Left ventricle myocardium inferior (tissue), 1 donor: ENCODE measurements around the gene H6PD. TPM values are rescaled to one million over a fixed set of nuclear protein-coding genes. Genes with fewer than 3 reads are reported as not detected.
A peak's percentile ranks its signal among the peaks of the same experiment; 100 is the strongest.

Experiments used
- DNase-seq: peaks from one replicate; pipeline ENCODE4 v3.0.0-alpha.2; 2020
- H3K27ac ChIP-seq: fragments of 200-600 bp; replicated peaks from 2 replicates; pipeline ENCODE4 v1.8.0; 2021
- H3K27me3 ChIP-seq: fragments of 200-600 bp; 2 replicates; pipeline ENCODE4 v1.8.0; 2021; ENCODE audit warnings: low read depth
- H3K36me3 ChIP-seq: fragments of 200-600 bp; 2 replicates; pipeline ENCODE4 v1.8.0; 2021
- H3K4me1 ChIP-seq: fragments of 200-600 bp; 2 replicates; pipeline ENCODE4 v1.8.0; 2021
- H3K4me3 ChIP-seq: fragments of 200-600 bp; 2 replicates; pipeline ENCODE4 v1.8.0; 2021; ENCODE audit warnings: mild to moderate bottlenecking, moderate library complexity
- H3K9me3 ChIP-seq: fragments of 200-600 bp; replicated peaks from 2 replicates; pipeline ENCODE4 v1.8.0; 2021
- intact Hi-C: fragments of 100-400 bp; cut with micrococcal nuclease; formaldehyde crosslinking; loops from one replicate; pipeline ENCODE4 v1.11.0; 2022
- total RNA-seq: library from RNA; stranded (reverse); fragmentation: NEBNext Ultra II Directional; extraction: Animal tissue kit (Norgen Biotek cat#: 25700); gene quantifications from one replicate; pipeline ENCODE4 v1.2.1, GENCODE V29; 2021
- TF ChIP-seq, protein P1 (sequence below): fragments of 200-600 bp; IDR thresholded peaks from 2 replicates; pipeline ENCODE4 v1.8.0; 2021; ENCODE audit warnings: antibody characterized with exemption, mild to moderate bottlenecking, borderline replicate concordance
- donor health status: DM: no; HTN: yes; CAD: no; lungs with severe emphysema.

Gene H6PD
- total RNA-seq, 1 donor from 2014 or later, result 21.9 TPM

DNA sequence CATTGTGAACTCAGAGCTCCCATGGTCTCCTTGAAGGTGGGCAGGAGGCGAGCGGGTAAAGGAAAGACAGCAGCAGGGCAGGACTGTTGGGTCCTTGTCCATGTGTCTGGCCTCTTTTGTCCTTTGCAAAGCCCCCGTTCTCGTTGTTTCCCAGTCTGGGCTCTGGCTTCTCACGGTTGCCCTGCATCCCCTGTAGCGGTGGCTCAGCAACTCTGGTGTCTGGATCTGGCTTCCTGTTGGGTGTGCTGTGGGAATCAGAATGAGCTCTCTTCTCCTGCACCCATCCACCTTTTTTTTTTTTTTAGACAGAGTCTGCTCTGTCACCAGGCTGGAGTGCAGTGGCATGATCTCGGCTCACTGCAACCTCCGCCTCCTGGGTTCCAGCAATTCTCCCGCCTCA is 11.1 kb downstream of the H6PD start:
- H3K4me3 ChIP-seq, result no peak overlapping the region
- peaks cover 28% of the 10 kb centered on the region for H3K36me3 ChIP-seq
- no peak for DNase-seq
- TF ChIP-seq, protein P1, sequence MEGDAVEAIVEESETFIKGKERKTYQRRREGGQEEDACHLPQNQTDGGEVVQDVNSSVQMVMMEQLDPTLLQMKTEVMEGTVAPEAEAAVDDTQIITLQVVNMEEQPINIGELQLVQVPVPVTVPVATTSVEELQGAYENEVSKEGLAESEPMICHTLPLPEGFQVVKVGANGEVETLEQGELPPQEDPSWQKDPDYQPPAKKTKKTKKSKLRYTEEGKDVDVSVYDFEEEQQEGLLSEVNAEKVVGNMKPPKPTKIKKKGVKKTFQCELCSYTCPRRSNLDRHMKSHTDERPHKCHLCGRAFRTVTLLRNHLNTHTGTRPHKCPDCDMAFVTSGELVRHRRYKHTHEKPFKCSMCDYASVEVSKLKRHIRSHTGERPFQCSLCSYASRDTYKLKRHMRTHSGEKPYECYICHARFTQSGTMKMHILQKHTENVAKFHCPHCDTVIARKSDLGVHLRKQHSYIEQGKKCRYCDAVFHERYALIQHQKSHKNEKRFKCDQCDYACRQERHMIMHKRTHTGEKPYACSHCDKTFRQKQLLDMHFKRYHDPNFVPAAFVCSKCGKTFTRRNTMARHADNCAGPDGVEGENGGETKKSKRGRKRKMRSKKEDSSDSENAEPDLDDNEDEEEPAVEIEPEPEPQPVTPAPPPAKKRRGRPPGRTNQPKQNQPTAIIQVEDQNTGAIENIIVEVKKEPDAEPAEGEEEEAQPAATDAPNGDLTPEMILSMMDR, result no peak
- intact Hi-C loops, result no loop called here
- no peaks in the 10 kb centered on the region for H3K27me3 ChIP-seq
- peak overlapping the region; percentile 97 for H3K27ac ChIP-seq
- peaks cover 100% of the 10 kb centered on the region for H3K4me1 ChIP-seq
- H3K9me3 ChIP-seq, result no peaks in the 10 kb centered on the region

DNA sequence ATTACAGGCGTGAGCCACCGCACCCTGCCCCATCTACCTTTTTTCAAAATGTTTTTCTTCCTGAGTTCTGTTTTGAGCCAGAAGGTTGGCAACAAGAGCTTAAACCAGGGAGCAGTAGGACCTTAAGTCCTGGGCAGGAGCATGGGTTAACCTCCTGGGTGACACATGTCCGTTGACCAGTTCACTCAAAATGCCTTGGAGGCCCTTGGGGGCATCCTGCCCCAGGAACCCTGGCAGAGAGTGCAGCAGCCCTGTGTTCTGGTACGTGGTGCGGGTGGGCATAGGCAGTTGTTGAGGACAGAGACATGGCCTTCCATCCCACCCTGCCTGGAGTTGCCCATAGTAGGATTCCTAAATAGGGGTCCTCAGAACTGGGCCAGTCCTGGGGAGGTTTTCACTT is 11.6 kb downstream of the H6PD start:
- intact Hi-C loops, result no loop called here
- Histone ChIP-seq H3K27me3 (no peaks in the 10 kb centered on the region), H3K4me1 (peaks cover 100% of the 10 kb centered on the region), H3K36me3 (peaks cover 28% of the 10 kb centered on the region), H3K27ac (peak overlapping the region; percentile 97), H3K4me3 (no peak overlapping the region), H3K9me3 (no peaks in the 10 kb centered on the region)
- TF ChIP-seq, protein P1, result no peak
- no peak for DNase-seq

DNA sequence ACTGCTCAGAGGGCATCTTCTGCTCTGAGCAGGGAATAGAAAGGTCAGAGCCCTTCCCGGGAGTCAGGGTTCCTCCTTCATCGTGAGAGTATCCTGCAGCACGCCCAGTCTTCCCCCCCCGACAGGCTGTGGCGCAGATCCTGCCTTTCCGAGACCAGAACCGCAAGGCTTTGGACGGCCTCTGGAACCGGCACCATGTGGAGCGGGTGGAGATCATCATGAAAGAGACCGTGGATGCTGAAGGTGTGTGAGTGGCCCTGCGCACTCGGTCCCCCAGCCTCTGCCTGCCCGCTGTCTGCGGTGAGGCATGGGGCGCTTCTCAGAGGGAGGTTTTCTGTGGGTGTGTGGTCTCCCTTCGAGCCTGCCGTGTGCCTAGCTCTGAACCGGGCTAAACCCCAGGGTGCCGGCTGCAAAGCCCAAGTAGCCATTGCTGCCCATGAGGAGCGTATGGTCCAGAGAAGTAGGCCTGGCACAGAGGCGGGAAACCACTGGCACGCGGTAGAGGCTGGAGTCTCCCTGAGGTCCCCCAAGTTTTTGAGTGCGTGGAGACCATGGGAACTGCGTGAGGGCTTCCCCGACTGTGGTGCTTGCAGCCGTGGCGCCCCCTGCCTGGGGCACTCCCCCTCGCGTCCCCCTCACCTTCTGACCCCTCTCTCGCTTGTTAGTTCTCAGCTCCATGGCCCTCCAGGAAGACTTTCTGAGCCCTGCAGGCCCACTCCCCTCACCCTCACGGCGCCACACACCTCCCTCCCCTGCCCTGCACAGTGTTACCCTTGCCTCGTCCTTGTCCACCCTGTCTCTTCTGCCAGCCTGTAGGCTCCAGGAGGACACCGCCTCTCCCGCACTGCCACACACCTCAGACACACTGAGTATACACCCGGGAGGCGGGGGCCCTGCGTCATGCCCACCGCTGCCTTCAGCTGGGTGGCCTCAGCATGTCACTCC is 12.5 kb downstream of the H6PD start:
- no peak for DNase-seq
- Histone ChIP-seq H3K27me3 (no peaks in the 10 kb centered on the region), H3K4me3 (no peak overlapping the region), H3K9me3 (no peaks in the 10 kb centered on the region), H3K4me1 (peaks cover 100% of the 10 kb centered on the region), H3K27ac (peak overlapping the region; percentile 97), H3K36me3 (peaks cover 28% of the 10 kb centered on the region)
- TF ChIP-seq, protein P1, result no peak
- intact Hi-C loops, result no loop called here

DNA sequence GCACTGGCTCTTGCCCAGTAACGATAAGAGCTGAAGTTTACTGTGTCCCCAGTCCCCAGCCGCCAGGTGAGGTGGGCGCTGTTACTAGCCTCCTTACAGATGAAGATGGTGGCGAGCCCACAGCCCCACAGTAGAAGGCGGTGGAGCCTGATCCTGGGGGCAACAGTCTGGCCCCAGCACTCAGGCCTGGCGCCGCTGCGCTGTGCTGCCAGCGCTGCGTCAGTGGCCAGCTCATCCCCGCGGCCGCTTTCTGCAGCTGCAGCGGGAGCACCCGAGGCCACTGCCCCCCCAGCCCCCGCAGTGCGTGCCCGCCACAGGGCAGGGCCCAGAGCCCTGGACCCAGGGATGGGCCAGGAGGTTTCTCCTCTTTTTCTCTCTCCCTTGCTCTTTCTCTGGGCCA is 13.3 kb downstream of the H6PD start:
- no peak for DNase-seq
- Histone ChIP-seq H3K36me3 (peaks cover 28% of the 10 kb centered on the region), H3K4me3 (no peak overlapping the region), H3K27ac (peak overlapping the region; percentile 97), H3K4me1 (peaks cover 100% of the 10 kb centered on the region), H3K27me3 (no peaks in the 10 kb centered on the region), H3K9me3 (no peaks in the 10 kb centered on the region)
- intact Hi-C loops, result no loop called here
- TF ChIP-seq, protein P1, result no peak

DNA sequence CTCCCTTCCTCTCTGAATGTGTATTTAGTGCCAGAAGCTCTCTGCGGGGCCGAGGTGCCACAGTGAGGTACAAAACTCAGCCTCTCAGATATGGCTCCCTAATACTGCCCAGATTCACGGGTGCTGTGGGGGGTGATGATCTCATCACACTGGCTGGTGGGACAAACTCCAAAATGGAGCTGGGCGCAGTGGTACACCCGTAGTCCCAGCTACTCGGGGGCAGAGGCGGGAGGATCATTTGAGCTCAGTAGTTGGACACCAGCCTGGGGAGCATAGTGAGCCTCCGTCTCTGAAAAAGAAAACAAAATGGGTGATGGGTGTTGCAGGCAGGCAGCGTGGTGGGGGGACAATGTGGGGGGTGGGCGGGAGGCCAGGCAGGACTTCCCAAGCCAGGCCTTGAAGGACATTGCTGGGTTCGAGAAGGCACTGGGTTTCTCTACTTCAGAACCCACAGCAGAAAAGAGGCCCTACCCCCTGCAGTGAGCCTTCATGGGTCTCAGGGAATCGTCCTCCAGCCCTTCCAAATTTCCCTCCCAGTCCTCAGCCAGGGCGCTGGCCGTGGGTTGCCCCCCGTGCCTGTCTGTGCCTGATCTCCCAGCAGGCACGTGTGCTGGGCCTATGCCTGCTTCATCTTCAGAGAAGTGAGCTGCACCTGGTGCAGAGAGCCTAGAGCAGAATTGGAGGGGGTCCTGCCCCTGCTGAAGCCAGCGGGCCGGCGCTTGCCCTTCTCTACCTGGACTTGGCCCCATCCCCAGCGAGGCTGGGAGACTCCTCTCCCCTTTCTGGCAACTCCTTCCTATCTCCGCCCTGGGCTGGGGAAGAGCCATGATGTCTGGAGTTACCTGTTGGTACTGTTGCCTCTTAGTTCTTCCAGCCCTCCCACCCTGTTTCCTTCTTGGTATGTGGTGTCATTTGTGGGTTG is 14.0 kb downstream of the H6PD start:
- TF ChIP-seq, protein P1, result no peak
- H3K4me1 ChIP-seq, result peaks cover 100% of the 10 kb centered on the region
- peak overlapping the region; percentile 97 for H3K27ac ChIP-seq
- intact Hi-C loops, result no loop called here
- no peak for DNase-seq
- H3K27me3 ChIP-seq, result no peaks in the 10 kb centered on the region
- H3K4me3 ChIP-seq, result no peak overlapping the region
- H3K9me3 ChIP-seq, result no peaks in the 10 kb centered on the region
- peaks cover 28% of the 10 kb centered on the region for H3K36me3 ChIP-seq
